PC-9 (cell line): ENCODE results near the gene DEPP1. TPM values are rescaled to one million over a fixed set of nuclear protein-coding genes. Genes with fewer than 3 reads are reported as not detected.

Experiments
- BruUV-seq: library from RNA; stranded (reverse); fragments of 400-500 nt; replicated peaks from 2 replicates; lab custom pipeline; 2021; lab: Mats Ljungman, UMichigan
- CTCF ChIA-PET: fragments of 300-600 bp; sonication (Branson Sonifier 250); formaldehyde crosslinking; loops from one replicate; lab custom pipeline; 2022; ENCODE audit warnings: antibody characterized with exemption; lab: Charles Lee
- POLR2A ChIA-PET: fragments of 300-600 bp; sonication (Branson Sonifier 250); formaldehyde crosslinking; loops from one replicate; lab custom pipeline; 2022; ENCODE audit warnings: antibody characterized with exemption; ENCODE audit not compliant: unreplicated experiment; lab: Charles Lee
- DNase-seq, 2 experiments: peaks; one replicate each; pipeline versions ENCODE4 v3.0.0 to v3.0.0-alpha.2; 2015 to 2022; ENCODE audit warnings: mixed read lengths in 1 of 2
- H2AFZ ChIP-seq: fragments of 200-600 bp; sonication (generic); 2 replicates; pipeline ENCODE4 v1.8.1; 2017; ENCODE audit warnings: antibody characterized with exemption
- H3F3A ChIP-seq: fragments of 200-600 bp; sonication (generic); 2 replicates; pipeline ENCODE4 v1.8.1; 2017; ENCODE audit warnings: antibody characterized with exemption, mild to moderate bottlenecking, low read depth; ENCODE audit not compliant: insufficient read depth
- H3K27ac ChIP-seq: fragments of 200-600 bp; sonication (generic); 2 replicates; pipeline ENCODE4 v1.6.1; 2016; ENCODE audit warnings: mixed run types
- H3K27me3 ChIP-seq: fragments of 200-600 bp; sonication (generic); 2 replicates; pipeline ENCODE4 v1.6.1; 2016; ENCODE audit warnings: low read depth, mixed run types; ENCODE audit not compliant: insufficient read depth
- H3K36me3 ChIP-seq: fragments of 200-600 bp; sonication (generic); 2 replicates; pipeline ENCODE4 v1.6.1; 2016; ENCODE audit warnings: low read depth, mixed run types
- H3K4me1 ChIP-seq: fragments of 200-600 bp; sonication (generic); replicated peaks from 2 replicates; pipeline ENCODE4 v1.6.1; 2016; ENCODE audit warnings: mixed run types; ENCODE audit not compliant: insufficient read depth
- H3K4me2 ChIP-seq: fragments of 200-600 bp; sonication (generic); 2 replicates; pipeline ENCODE4 v1.6.1; 2017; ENCODE audit warnings: mixed run types
- H3K4me3 ChIP-seq: fragments of 200-600 bp; sonication (generic); 2 replicates; pipeline ENCODE4 v1.6.1; 2016; ENCODE audit warnings: mixed run types
- H3K79me2 ChIP-seq: fragments of 200-600 bp; sonication (generic); 2 replicates; pipeline ENCODE4 v1.6.1; 2017; ENCODE audit warnings: low read depth, mixed run types
- H3K9me2 ChIP-seq: fragments of 200-600 bp; sonication (generic); 2 replicates; pipeline ENCODE4 v1.8.1; 2017; ENCODE audit warnings: mild to moderate bottlenecking; ENCODE audit not compliant: insufficient read depth
- H3K9me3 ChIP-seq: fragments of 200-600 bp; sonication (generic); 2 replicates; pipeline ENCODE4 v1.8.1; 2016; ENCODE audit warnings: low read depth; ENCODE audit not compliant: insufficient read depth
- H4K20me1 ChIP-seq: fragments of 200-600 bp; sonication (generic); 2 replicates; pipeline ENCODE4 v1.8.1; 2017; ENCODE audit not compliant: insufficient read depth
- CTCF ChIP-seq: fragments of 200-600 bp; sonication (generic); conservative IDR thresholded peaks from 2 replicates; pipeline ENCODE4 v1.6.1; 2017; ENCODE audit warnings: mixed run types, antibody characterized with exemption, mild to moderate bottlenecking, moderate library complexity
- EZH2 ChIP-seq: fragments of 200-600 bp; sonication (generic); IDR thresholded peaks from 2 replicates; pipeline ENCODE4 v1.8.0; 2017; ENCODE audit warnings: antibody characterized with exemption, low read depth
- intact Hi-C: fragments of 100-400 bp; cut with micrococcal nuclease; formaldehyde crosslinking; loops from one replicate; pipeline ENCODE4 v1.10.0; 2022; ENCODE audit not compliant: unreplicated experiment
- total RNA-seq: library from RNA; stranded (reverse); gene quantifications from 2 replicates; pipeline ENCODE4 v1.2.3, GENCODE V29; 2021

Gene DEPP1
- total RNA-seq, 1 experiment from 2014 or later: 13.2 TPM

- H3K9me2 ChIP-seq: no peaks in the 10 kb centered on the region
- peaks cover 10% of the 10 kb centered on the region; the same call in 1 of the 2 replicates for H3K4me1 ChIP-seq
- H3K9me3 ChIP-seq: no peaks in the 10 kb centered on the region
- no peaks in the 10 kb centered on the region for H4K20me1 ChIP-seq
- DNase-seq: no peak
- H3K79me2 ChIP-seq: no peaks in the 10 kb centered on the region
- no peak overlapping the region for H3K4me2 ChIP-seq
- H3K27ac ChIP-seq: no peak overlapping the region
- no TSS peak for BruUV-seq
- H3K27me3 ChIP-seq: no peaks in the 10 kb centered on the region
- H3K4me3 ChIP-seq: no peak overlapping the region
- no peak overlapping the region for H2AFZ ChIP-seq
- peaks cover 7% of the 10 kb centered on the region; the same call in 1 of the 2 replicates for H3F3A ChIP-seq
- no peak for TF ChIP-seq CTCF
- TF ChIP-seq EZH2: no peak
- ChIA-PET CTCF (no interaction called here), POLR2A (interaction anchor here (0.6 kb wide), 1 partner anchor 997 kb away, joined by 4 read pairs; no protein-coding TSS in a partner anchor)
- intact Hi-C loops: no loop called here
- no peaks in the 10 kb centered on the region for H3K36me3 ChIP-seq
Measured at GRCh38 chr10:44965651-44966097, 12.9 kb downstream of the DEPP1 start.

- H2AFZ ChIP-seq: no peak overlapping the region
- no peaks in the 10 kb centered on the region for H3K27me3 ChIP-seq
- H3K9me2 ChIP-seq: no peaks in the 10 kb centered on the region
- no peaks in the 10 kb centered on the region for H3K79me2 ChIP-seq
- peaks cover 12% of the 10 kb centered on the region; the same call in 1 of the 2 replicates for H3F3A ChIP-seq
- POLR2A ChIA-PET: no interaction called here
- no peaks in the 10 kb centered on the region for H4K20me1 ChIP-seq
- no peak overlapping the region for H3K4me3 ChIP-seq
- no peak for TF ChIP-seq CTCF
- TF ChIP-seq EZH2: no peak
- H3K4me2 ChIP-seq: no peak overlapping the region; the same call in 1 of the 2 replicates
- no TSS peak for BruUV-seq
- H3K9me3 ChIP-seq: no peaks in the 10 kb centered on the region
- intact Hi-C loops: no loop called here
- DNase-seq: no peak
- no peak overlapping the region for H3K27ac ChIP-seq
- H3K36me3 ChIP-seq: no peaks in the 10 kb centered on the region
- peaks cover 10% of the 10 kb centered on the region; the same call in 1 of the 2 replicates for H3K4me1 ChIP-seq
- CTCF ChIA-PET: interaction anchor here (0.6 kb wide), 1 partner anchor 11 kb away, joined by 5 read pairs; no protein-coding TSS in a partner anchor
Measured at GRCh38 chr10:44965104-44965503, 13.5 kb downstream of the DEPP1 start.

GRCh38 chr10:44963772-44964633 is 14.6 kb downstream of the DEPP1 start:
- Histone ChIP-seq H3K4me1 (peaks cover 10% of the 10 kb centered on the region; the same call in 1 of the 2 replicates), H3K27me3 (no peaks in the 10 kb centered on the region), H4K20me1 (no peaks in the 10 kb centered on the region), H3F3A (peaks cover 16% of the 10 kb centered on the region; the same call in 1 of the 2 replicates), H3K36me3 (no peaks in the 10 kb centered on the region), H3K27ac (no peak overlapping the region), H3K79me2 (no peaks in the 10 kb centered on the region), H3K4me3 (no peak overlapping the region), H3K9me2 (no peaks in the 10 kb centered on the region), H2AFZ (no peak overlapping the region), H3K4me2 (no peak overlapping the region; the same call in 1 of the 2 replicates), H3K9me3 (no peaks in the 10 kb centered on the region)
- DNase-seq: peak in 1 of 2 experiments; percentile 82
- TF ChIP-seq CTCF: no peak
- TF ChIP-seq EZH2: no peak
- CTCF ChIA-PET: interaction anchor here (1.0 to 1.4 kb wide), 2 partner anchors 11 to 31 kb away, joined by 3 to 4 read pairs; no protein-coding TSS in a partner anchor
- no TSS peak for BruUV-seq
- POLR2A ChIA-PET: interaction anchor here (0.6 to 1.1 kb wide), 3 partner anchors 11 to 32 kb away, joined by 3 to 10 read pairs (median 5); partner anchors contain the start of gene DEPP1
- intact Hi-C loops: loop anchor here (1.0 to 5.0 kb wide), 2 partner anchors 14 to 38 kb away; partner anchors contain the start of genes DEPP1 and ZNF22
